Measurements from ENCODE around the gene SOX18. TPM values are rescaled to one million over a fixed set of nuclear protein-coding genes. Genes with fewer than 3 reads are reported as not detected.

Gene SOX18
- total RNA-seq, 1 donor: not detected

DNA sequence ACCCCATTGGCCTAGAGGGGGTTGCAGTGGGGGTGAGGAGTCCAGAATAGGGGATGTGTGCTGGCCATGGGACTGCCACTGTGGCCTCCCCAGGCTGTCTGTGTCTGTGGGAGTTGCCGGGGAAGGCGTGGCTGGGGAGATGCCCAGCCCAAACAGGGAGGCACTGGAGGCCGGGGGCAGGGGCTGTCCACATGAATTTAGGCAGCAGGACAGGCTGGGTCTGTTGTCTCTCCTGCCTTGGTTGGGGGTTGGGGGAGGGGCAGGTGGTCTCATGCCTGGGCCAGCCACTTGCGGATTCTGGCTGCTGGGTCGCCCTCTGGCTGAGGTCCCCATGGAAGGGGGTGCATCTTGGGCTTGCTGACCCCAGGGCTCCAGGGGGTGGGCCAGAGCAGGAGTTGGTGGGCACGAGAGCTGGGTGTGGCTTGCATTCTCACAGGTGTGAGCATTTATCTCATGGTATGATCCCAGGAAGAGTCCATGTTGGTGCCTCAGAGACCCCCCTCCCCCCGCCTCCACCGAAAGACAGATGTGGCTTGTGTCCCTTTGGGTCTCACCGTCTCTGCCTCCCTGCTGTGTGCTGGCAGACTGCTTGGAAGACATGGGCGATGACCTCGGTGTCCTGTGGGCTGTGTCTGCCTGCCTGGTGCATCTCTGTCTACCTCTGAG is 4.0 kb downstream of the SOX18 start:
- H3K4me3 ChIP-seq (ENCODE audit: low read depth, low read length): no peak overlapping the region
- TF ChIP-seq, protein P1, sequence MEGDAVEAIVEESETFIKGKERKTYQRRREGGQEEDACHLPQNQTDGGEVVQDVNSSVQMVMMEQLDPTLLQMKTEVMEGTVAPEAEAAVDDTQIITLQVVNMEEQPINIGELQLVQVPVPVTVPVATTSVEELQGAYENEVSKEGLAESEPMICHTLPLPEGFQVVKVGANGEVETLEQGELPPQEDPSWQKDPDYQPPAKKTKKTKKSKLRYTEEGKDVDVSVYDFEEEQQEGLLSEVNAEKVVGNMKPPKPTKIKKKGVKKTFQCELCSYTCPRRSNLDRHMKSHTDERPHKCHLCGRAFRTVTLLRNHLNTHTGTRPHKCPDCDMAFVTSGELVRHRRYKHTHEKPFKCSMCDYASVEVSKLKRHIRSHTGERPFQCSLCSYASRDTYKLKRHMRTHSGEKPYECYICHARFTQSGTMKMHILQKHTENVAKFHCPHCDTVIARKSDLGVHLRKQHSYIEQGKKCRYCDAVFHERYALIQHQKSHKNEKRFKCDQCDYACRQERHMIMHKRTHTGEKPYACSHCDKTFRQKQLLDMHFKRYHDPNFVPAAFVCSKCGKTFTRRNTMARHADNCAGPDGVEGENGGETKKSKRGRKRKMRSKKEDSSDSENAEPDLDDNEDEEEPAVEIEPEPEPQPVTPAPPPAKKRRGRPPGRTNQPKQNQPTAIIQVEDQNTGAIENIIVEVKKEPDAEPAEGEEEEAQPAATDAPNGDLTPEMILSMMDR (IDR thresholded peaks at IDR 0.05; ENCODE audit: insufficient read depth, low read depth, low read length): no peak
- DNase-seq (ENCODE audit: low read depth): no peak

DNA sequence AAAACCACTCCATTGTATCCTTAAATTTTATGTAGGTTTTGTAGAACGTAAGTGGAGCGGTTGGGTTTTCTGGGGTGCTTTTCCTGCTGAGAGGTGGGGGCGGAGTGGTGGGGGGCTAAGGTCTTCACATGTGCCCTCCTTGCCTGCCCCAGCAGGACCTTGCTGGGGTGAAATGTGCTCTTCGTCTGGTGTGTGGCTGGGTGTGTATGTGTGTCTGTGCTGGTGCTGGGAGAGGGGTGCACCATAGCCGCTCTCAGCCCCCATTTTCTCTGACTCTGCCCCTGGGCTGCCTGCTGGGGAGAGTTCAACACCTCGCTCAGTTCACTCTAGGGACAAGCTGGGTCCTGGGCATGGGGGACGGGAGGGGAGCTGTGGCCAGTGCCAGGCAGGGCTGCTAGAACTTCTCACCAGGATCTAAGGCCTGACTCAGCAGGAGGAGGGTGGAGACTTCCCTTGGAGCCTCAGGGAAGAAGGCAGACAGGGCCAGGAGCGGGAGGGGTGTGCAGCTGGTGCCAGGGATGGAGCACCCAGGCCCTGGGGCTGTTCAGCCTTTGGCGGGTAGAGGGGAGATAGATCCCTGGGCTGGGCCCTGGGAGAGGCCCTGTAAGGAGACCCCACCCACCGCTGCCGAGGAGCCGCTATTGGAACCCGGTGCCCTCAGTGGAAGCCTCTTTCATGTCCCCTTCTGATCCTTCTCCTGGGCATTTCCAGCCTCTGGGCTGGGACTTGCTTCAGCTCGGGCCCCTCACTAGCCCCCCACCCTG is 4.8 kb downstream of the SOX18 start:
- DNase-seq (ENCODE audit: low read depth): peak; percentile 36
- H3K4me3 ChIP-seq (ENCODE audit: low read depth, low read length): no peak overlapping the region
- TF ChIP-seq, protein P1 (IDR thresholded peaks at IDR 0.05; ENCODE audit: insufficient read depth, low read depth, low read length): no peak

GRCh38 chr20:64043768-64044167 is 5.7 kb downstream of the SOX18 start:
- TF ChIP-seq, protein P1 (IDR thresholded peaks at IDR 0.05; ENCODE audit: insufficient read depth, low read depth, low read length): no peak
- DNase-seq (ENCODE audit: low read depth): no peak
- H3K4me3 ChIP-seq (ENCODE audit: low read depth, low read length): no peak overlapping the region

DNA sequence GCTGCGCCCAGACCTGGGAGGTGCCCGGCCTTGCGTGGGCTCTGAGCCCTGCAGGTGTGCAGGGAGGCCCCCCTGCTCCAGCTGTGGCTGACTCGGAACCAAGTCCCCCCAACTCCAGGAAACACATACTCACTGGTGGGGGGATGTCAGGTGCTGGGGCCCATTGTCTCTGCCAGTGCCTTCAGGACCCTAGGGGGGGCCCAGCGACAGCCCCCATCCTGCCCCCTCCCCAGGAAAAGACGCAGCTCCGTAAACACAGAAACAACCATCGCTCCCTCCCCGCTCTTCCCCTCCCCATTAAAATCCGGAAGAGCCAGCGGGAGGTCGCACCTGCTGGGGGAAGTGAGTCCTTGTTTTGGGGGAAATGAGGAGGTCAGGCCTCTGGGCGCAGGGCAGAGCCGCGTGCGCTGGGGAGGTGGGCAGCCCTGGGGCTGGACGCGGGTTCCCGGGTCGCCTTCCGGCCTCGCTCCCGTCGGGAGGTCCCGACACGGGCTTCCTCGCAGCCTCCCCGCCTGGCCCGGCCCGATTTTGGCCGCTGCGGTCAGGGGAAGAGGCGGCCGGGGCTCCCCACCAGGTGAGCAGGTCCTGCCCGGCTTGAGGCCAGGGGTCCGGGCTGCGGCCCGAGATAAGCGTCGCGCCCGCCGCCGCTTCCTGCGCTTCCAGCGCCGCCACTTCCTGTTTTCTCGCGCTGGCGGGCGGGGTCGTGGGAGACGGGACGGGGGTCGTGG is 7.2 kb downstream of the SOX18 start:
- no peak for DNase-seq (ENCODE audit: low read depth)
- peak overlapping the region; percentile 50 for H3K4me3 ChIP-seq (ENCODE audit: low read depth, low read length)
- TF ChIP-seq, protein P1 (IDR thresholded peaks at IDR 0.05; ENCODE audit: insufficient read depth, low read depth, low read length): no peak

- peak overlapping the region; percentile 50 for H3K4me3 ChIP-seq (ENCODE audit: low read depth, low read length)
- no peak for DNase-seq (ENCODE audit: low read depth)
- TF ChIP-seq, protein P1 (IDR thresholded peaks at IDR 0.05; ENCODE audit: insufficient read depth, low read depth, low read length): no peak
Observed at GRCh38 chr20:64041781-64042053, 7.7 kb downstream of the SOX18 start.

GRCh38 chr20:64041040-64041780 is 8.2 kb downstream of the SOX18 start:
- TF ChIP-seq, protein P1 (IDR thresholded peaks at IDR 0.05; ENCODE audit: insufficient read depth, low read depth, low read length): no peak
- peak overlapping the region; percentile 50 for H3K4me3 ChIP-seq (ENCODE audit: low read depth, low read length)
- peak; percentile 33 for DNase-seq (ENCODE audit: low read depth)

Data from fibroblast of villous mesenchyme (primary cell).